M059J (cell line): ENCODE measurements around the gene CHRNA4. TPM values are rescaled to one million over a fixed set of nuclear protein-coding genes. Genes with fewer than 3 reads are reported as not detected.

Experiments used
- DNase-seq: peaks from one replicate; pipeline ENCODE4 v3.0.0-alpha.2; 2012; ENCODE audit warnings: low read depth
- total RNA-seq: library from RNA; depleted of rRNA; stranded (reverse); fragments of >200 nt; shearing (Covaris generic); gene quantifications from 2 replicates; pipeline ENCODE4 v1.2.3, GENCODE V29; 2014

Gene CHRNA4
- total RNA-seq, 1 experiment from 2014 or later: not detected

DNA sequence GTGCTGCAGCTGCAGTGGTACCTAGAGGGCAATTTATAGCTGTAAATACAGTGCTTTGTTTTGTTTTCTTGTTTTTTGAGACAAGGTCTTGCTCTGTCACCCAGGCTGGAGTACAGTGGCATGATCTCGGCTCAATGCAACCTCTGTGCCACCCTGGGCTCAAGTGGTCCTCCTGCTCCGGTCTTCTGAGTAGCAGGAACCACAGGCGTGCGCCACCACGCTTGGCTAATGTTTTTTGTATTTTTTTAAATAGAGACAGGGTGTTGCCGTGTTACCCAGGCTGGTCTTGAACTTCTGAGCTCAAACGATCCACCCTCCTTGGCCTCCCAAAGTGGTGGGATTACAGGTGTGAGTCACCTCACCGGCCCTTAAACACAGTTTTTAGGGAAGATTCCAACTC is 26.8 kb downstream of the CHRNA4 start:
- DNase-seq: no peak

DNA sequence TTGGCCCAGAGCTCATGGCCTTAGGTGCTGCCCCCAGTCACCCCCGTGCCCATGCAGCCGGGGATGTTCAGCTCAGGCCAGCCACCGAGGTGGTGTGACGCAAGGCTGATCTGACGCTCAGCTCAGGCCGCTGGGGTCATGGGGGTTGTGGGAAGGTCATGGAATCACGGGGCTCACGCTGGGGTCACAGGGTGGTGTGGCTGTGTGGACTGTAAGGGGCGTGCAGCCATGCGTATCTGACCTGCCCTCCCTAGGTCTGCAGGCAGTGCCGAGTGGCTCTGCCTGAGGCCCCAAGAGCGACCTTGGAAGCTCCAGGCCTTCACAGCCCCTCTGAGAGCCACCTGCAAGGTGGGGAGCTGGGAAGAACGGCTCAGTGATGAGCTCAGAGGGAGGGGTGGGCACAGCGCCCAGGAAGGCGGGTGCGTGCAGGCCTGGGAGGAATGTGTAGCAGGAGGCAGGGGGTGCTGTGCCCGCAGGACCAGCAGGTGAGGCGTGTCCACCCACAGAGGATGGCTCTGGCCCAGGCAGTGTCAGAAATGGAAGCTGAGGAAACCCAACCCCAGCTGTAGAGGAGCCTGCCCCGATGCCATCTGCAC is 27.8 kb downstream of the CHRNA4 start:
- DNase-seq: no peak

DNA sequence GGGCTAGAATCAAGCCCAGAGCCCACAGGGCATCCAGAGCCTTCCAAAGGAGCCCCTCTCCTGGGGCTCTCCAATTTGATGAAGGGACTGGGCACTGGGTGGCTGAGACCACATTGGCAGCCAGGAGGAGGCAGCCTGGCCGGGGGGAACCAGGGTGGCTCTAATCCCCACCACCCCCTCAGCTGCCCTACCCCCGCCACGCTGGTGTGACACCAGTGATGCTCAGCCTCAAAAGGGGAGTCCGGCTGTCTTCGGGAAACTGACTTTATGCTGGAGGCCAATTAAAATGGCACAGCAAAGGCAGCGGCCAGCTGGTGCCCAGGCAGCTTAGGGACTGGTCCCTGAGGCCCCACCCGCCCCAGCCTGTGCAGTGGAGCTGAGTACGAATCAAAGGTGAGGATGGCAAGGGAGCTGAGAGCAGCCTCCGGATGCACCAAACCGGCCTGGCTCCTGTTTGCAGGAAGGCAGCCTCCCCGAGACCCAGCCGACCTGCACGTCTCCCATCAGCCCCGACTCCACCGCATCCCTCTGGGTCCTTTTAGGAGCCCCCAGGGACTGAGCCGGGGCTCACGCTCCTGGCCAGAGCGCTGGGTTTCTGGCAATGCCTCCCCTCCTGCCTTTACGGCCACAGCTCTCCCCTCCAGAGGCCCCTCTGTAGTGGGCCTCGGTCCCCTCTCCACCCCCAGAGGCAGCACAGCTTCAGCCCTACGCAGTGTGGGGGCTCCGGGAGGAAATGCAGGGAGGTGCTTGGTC is 28.5 kb downstream of the CHRNA4 start:
- no peak for DNase-seq

DNA sequence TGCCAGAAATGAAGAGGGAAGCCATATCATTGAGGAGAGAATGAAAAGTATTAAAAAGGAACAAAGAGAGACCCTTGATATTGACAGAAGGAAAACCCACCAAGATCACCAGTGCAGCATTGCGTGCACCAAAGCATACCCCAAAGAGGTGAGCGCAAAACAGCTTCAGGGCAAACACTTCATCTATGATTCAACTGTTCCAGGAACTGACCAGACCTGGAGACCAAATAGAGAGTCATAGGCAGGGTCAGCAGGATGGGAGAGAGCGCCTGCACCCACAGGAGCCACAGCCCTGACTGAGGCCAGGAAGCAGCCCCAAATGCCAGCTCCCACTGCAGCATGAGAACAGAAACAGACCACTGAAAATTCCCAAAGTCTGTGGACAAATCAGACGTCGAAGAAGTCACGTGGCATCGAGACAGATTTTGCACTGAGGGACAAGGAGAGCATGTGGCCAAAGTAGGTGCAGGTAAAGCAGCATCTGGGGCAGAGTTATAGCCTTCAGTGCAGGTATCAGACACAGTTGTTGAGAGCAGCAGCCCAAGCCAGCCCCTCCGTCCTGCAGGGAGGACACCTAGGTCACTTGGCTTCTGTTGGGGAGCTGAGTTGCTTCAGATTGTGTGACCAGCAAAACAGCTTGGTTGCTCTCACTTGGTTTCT is 29.3 kb downstream of the CHRNA4 start:
- DNase-seq: peak; percentile 73

DNA sequence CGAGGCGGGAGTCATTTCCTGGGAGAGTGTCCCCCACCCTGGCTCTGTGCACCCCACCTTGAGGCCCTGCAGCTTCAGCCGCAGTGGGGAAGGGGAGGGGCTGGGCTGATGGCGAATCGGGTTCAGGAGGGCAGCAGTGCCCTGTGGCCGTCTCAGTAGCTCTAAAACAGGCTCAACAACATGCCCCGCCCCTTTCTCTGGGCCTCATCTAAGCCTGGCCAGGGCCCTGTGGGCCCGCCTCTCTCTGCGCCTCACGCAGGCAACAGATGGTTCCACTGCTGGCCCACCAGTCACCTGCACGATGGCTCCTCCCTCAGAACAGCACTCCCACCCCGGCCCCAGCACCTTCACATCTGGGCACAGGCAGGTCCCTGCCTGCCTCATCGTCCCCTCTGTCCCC is 30.2 kb downstream of the CHRNA4 start:
- DNase-seq: no peak

DNA sequence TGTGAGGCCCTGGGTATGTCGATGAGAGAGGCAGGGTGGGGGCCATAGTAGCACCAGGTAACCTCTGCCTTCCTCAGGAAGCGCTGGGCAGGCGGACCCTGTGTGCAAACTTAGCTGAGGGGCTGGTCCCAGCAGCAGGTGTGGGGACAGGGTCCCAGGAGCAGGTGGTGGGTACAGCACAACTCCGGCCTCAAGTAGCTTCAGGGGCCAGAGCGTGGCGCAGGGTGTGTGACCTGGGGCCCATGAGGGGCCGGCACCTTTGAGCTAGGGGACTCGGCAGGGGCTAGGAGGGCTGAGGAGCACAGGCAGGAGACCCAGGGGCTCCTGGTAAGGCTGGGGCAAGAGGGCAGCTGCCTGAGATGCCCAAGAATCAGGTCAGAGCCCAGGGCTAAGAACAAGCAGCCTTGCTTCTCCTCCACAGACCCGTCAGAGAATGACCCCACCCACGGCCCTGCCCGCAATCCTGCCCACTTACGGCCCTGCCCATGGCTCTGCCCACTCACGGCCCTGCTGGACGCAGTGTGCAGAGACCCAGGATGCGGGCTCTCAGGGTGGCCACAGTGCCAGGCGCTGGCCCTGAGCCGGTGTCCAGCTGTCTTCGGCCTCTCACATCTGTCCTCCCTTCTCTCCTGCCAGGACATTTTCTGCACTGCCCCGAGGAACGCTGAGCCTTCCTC is 30.9 kb downstream of the CHRNA4 start:
- no peak for DNase-seq

DNA sequence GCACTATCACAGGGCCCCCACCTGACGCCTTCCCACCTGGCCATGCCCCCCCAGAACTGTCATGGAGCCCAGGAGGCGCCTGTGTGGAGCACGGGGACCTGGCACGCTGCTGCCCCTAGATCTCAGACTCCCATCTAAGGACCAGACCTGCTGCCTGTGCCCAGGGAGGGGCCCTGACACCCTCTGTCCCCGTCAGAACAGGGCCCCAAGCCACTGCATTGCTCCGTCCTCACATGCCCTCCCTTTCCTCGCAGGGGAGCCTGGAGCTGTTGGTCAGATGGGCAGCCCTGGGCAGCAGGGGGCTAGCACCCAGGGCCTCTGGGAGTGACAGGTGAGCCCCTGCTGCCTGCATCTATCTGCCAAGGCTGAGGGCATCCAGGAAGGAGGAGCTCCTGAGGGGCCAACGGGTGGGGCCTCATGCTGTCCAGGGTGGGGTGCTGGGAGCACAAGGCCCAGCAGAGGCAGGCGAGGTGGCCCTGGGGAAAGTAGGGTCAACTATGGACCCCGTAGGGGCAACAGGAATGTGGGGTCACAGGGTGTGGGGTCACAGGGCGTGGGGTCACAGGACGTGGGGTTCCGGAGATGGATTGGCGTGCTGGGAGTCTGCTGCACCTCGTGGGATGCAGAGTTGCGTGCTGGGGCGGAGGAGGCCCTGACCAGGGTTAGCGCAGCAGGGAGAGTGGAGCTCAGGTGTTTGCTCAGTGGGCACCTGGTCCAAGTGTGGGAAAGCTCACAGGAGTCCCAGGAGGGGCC is 31.6 kb downstream of the CHRNA4 start:
- DNase-seq: no peak

DNA sequence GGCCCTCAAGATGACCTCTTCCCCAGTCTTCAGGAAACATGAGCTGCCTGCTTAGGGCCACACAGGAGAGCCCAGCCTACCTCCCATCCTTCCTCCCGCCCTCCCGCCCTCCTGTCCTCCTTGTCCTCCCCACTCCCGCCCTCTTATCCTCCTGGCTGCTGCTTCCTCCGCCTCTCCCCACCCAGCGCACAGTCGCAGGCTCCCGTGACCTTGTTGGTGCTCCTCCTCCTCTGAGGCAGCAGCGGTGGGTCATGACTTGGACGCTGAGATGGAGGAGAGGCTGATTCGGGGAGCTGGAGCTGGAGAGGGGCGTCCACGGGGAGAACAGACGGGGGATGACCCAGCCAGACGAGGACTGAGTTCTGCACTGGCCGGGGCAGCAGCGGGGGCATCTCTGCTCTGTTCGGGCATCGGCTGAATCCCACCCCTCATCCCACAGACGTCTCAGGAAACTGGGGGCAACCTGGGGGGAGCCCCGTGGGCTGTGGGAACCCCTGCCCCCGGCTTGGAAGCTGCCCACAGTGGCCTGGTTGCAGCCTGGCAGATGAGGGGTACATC is 32.4 kb downstream of the CHRNA4 start:
- DNase-seq: no peak

GRCh38 chr20:63328026-63328700 is 33.0 kb downstream of the CHRNA4 start:
- DNase-seq: no peak

- DNase-seq: no peak
These were observed 33.9 kb downstream of the CHRNA4 start for GRCh38 chr20:63327231-63327745.

DNA sequence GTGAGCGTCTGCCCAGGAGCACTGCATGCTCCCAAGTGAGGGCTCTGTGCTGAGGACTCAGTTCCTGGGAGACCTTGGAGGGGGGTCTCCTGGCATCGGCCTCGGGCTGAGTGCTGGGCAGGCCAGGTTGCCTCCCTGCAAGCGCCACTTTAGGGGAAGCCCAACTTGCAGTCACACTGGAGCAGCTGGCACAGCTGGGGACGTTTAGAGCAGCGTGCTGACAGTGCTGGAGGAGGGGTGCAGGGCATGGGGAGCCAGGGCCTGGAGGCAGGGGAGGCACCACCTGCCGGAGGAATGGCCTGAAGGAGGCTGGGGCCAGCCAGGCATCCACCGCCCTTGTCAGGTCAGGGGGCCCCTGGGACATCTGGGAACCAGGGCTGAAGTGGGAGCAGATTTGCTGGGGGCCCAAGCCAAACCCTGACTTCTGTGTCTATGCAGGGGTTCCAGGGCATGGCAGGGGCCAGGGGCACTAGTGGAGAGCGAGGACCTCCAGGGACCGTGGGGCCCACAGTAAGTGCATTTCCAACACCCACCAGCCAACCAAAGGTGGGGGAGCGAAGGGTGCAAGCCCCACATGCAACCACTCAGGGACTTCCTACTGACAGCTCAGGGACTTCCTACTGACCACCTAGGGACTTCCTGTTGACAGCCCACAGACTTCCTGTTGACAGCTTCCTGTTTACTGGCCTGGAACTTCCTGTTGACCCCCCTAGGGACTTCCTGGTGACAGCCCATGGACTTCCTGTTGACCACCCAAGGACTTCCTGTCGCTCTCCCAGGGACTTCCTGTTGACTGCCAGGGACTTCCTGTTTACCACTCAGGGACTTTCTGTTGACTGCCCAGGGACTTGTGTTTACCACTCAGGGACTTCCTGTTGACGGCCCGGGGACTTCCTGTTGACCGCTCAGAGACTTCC is 34.6 kb downstream of the CHRNA4 start:
- DNase-seq: no peak

DNA sequence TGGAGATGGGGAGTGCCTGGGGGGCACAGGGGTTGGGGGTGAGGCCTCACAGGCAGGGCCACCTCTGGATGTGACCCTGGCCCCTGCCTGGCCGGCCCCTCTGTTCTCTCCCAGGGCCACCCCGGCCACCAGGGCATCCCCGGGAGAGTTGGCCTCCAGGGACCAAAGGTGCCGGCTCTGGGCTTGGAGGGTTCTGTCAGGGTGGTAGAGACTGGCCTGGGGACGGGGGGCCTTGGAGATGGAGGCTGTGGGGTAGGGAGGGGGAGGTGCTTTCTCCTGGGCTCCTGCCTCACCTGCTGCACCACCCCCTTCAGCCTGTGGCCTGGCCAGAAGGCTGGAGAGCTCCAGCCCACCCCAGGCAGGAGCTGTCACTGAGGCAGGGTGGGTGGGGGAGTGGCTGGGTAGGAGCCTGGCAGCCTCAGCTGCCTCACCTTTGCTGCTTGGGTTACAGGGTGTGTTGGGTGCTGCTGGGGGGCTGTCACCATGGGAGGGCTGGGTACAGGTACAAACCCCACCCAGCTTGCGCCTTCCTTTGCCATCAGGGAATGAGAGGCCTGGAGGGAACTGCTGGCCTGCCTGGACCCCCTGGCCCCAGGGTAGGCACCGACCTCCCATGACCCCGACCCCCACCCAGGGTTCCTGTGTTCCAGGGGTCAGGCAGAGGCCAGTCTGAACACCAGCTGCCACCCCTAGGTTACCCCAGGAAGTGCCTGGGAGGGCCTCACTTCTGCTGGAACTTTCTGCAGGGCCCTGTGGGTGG is 35.4 kb downstream of the CHRNA4 start:
- DNase-seq: no peak

- no peak for DNase-seq
These were observed 36.1 kb downstream of the CHRNA4 start for GRCh38 chr20:63325021-63325471.

- DNase-seq: no peak
These were observed 37.7 kb downstream of the CHRNA4 start for GRCh38 chr20:63323357-63323981.

- no peak for DNase-seq
These were observed 38.2 kb downstream of the CHRNA4 start for GRCh38 chr20:63322933-63323273.

DNA sequence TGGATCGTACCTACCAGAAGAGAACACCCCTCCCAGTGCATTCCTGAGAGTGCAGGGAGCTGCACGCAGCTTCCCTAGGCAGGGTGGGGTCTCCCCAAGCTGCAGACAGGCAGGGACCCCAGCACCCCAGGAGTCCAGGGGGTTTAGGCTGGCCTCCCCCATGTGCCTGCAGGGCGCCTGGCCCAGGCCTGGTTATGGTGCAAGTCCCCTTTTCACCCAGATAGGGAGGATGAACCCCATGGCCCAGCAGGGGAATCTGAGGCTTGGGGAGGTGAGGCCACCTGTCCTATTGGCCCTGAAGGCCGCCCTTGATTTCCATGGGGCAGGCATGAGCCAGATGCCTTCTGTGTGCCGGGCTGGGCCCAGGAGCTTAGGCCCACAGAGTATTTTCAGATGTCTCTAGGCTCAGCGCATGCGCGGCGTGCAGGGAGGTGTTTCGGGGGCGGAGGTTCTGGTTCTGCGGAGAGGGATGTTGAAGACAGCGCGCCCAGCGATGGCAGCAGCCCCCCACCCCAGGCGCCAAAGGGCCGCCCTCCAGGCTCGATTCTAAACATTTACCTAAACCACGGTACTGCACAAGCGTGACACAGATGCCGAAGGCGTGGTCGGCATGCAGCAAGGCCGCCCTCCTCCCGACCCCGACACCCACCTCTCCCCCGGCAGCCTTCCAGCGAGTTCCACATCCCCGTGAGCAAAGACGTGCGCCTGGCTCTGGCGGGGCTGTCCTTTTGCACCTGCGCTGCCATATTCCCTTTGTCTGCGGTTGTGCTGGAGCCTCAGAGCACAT is 38.8 kb downstream of the CHRNA4 start:
- DNase-seq: no peak

GRCh38 chr20:63321148-63321831 is 39.9 kb downstream of the CHRNA4 start:
- peak; percentile 50 for DNase-seq
